Measurements from ENCODE around the gene SLC39A1. TPM values are rescaled to one million over a fixed set of nuclear protein-coding genes. Genes with fewer than 3 reads are reported as not detected.
A peak's percentile ranks its signal among the peaks of the same experiment; 100 is the strongest.
"Not testable (repeated sequence)": the region's sequence is repeated elsewhere in the genome, so short reads cannot be mapped to it uniquely, and the experiment has no call there.

The SLC39A1 gene, protein sequence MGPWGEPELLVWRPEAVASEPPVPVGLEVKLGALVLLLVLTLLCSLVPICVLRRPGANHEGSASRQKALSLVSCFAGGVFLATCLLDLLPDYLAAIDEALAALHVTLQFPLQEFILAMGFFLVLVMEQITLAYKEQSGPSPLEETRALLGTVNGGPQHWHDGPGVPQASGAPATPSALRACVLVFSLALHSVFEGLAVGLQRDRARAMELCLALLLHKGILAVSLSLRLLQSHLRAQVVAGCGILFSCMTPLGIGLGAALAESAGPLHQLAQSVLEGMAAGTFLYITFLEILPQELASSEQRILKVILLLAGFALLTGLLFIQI
- total RNA-seq (10 to 100 TPM; 14.1 to 16.4 TPM), total RNA-seq (0.70 to 2.3 reads per million in 2 donors)

DNA sequence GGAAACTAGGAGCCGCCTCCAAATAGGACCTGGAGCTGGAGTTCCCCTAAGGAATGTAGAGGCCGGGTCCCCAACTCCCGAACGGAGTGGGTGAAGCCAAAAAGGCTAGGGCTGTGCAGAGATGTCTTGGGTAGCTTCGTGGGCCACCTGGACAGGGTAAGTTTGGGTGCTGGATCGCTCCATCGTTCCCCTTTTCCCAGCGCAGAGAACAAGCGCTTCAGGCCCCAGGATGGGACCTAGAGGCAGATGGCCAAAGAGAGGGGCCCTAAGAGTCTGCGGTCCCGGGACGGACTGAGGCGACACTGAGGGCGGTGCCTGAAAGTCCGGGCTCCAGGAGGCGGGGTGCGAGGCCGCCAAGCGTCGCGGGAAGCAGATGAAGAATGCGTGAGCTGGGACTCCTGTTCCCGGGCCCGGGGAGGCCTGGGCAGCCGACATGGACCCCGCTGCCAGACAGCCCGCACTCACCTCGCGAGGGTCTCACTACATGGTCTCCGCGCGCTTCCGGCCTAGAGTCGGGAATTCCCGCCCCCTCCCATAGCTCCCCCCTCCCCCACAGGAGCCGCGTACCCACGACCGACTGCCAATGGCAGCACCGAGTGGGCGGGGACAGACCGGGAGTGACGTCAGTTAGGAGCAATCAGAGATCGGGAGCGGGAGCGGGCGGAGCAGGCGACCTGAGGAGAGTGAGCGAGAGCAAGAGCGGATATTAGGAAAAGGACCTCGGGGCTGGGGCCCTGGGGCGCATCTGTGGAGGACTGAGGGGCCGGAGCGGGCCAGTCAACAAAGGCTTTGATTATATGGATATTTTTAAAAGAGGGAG is at the start of gene SLC39A1:
Gene SLC39A1, minus strand, starts transcription at position 508 of the 820 bp plus-strand sequence. CDS start 822 bp downstream, outside the sequence.
- ATAC-seq (peak; percentile 59), DNase-seq (peak; percentile 90 to 93 (median 93))
- H3K27me3 Mint-ChIP-seq: no peaks in the 10 kb centered on the region
- H3K9me3 ChIP-seq (ENCODE audit: control insufficient read depth, low read length, poor library complexity, severe bottlenecking): no peaks in the 10 kb centered on the region
- H3K4me3 Mint-ChIP-seq: peak within 1 kb of the TSS; percentile 97
- H3K36me3 Mint-ChIP-seq (ENCODE audit: low read depth): peaks cover 5% of the 10 kb centered on the region
- peaks cover 47% of the 10 kb centered on the region for H3K4me1 Mint-ChIP-seq
- H3K27ac Mint-ChIP-seq: peak within 1 kb of the TSS; percentile 99

DNA sequence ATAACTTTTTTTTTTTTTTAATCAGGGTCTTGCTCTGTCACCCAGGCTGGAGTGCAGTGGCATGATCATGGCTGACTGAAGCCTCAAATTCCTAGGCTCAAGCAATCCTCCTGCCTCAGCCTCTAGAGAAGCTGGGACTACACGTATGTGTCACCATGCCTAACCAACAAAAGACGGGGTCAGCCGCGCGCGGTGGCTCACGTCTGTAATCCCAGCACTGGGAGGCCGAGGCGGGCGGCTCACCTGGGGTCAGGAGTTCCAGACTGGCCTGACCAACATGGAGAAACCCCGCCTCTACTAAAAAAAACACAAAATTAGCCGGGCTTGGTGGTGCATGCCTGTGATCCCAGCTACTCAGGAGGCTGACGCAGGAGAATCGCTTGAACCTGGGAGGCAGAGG is 49.2 kb upstream of the SLC39A1 start:
- not testable (repeated sequence) for H3K27me3 Mint-ChIP-seq; H3K4me3 Mint-ChIP-seq; ATAC-seq; H3K4me1 Mint-ChIP-seq; H3K27ac Mint-ChIP-seq; H3K36me3 Mint-ChIP-seq (ENCODE audit: low read depth); DNase-seq; H3K9me3 ChIP-seq (ENCODE audit: control insufficient read depth, low read length, poor library complexity, severe bottlenecking)

DNA sequence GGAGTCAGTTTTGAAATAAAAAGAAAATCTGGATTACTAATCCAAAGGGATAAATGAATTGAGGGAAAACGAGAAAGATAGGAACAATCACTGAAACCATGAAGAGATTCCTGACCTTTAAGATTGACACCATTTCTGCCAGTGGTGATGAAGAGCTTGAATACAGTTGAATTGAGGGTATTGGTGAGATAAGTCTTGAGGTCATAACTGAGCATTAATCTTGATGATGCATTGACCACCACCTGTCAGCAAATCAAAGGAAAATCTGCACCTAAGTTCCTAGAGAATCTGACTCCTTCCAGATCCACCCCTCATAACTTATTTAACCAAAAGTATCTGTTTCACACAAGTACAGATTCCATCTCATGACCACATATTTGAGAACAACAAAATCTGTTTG is 48.8 kb upstream of the SLC39A1 start:
- DNase-seq (no peak), ATAC-seq (no peak)
- H3K27ac Mint-ChIP-seq: no peak overlapping the region

DNA sequence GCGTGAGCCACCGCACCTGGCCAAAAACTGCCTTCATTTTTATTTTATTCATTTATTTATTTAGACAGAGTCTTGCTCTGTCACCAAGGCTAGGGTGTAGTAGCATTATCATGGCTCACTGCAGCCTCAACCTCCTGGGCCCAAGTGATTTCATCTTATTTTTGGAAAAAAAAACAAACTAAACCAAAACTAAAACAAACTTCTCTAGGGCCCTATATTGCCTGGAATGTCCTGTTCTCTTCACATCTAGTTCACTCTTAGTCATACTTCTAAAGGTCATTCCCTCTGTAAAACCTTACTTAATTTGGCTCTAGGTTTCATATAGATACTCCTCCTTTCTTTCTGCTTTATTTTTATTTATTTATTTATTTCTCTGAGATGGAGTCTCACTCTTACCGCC is 42.8 kb upstream of the SLC39A1 start:
- no peak for ATAC-seq
- Mint-ChIP-seq H3K27ac (no peak overlapping the region), H3K36me3 (ENCODE audit: low read depth) (peaks cover 3% of the 10 kb centered on the region), H3K27me3 (no peaks in the 10 kb centered on the region), H3K4me3 (no peak overlapping the region), H3K4me1 (no peaks in the 10 kb centered on the region)
- H3K9me3 ChIP-seq (ENCODE audit: control insufficient read depth, low read length, poor library complexity, severe bottlenecking): no peaks in the 10 kb centered on the region
- no peak for DNase-seq

More for the DNA sequence above, 48.8 kb upstream of the SLC39A1 start:
- no peaks in the 10 kb centered on the region for H3K27me3 Mint-ChIP-seq
- no peaks in the 10 kb centered on the region for H3K9me3 ChIP-seq (ENCODE audit: control insufficient read depth, low read length, poor library complexity, severe bottlenecking)
- H3K4me1 Mint-ChIP-seq: no peaks in the 10 kb centered on the region
- no peak overlapping the region for H3K4me3 Mint-ChIP-seq
- H3K36me3 Mint-ChIP-seq (ENCODE audit: low read depth): peaks cover 3% of the 10 kb centered on the region

DNA sequence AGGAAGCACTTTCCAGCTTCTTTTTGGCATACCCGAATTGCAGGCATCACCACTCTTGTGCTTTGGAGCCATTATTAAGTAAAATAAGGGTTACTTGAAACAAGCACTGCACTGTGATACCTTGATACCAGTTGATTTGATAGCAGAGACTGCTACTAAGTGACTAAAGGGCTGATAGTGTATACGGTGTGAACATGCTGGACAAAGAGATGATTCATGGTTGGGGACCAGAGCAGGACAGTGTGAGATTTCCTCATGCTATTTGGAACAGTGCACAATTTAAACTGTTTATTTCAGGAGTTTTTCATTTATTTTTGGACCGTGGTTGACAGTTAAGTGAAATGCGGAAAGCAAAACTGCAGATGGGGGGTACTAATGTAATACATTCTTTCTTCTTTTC is 37.1 kb upstream of the SLC39A1 start:
- no peak overlapping the region for H3K4me3 Mint-ChIP-seq
- DNase-seq: no peak
- no peaks in the 10 kb centered on the region for H3K9me3 ChIP-seq (ENCODE audit: control insufficient read depth, low read length, poor library complexity, severe bottlenecking)
- no peaks in the 10 kb centered on the region for H3K4me1 Mint-ChIP-seq
- no peak for ATAC-seq
- H3K36me3 Mint-ChIP-seq (ENCODE audit: low read depth): no peaks in the 10 kb centered on the region
- H3K27me3 Mint-ChIP-seq: no peaks in the 10 kb centered on the region
- no peak overlapping the region for H3K27ac Mint-ChIP-seq

DNA sequence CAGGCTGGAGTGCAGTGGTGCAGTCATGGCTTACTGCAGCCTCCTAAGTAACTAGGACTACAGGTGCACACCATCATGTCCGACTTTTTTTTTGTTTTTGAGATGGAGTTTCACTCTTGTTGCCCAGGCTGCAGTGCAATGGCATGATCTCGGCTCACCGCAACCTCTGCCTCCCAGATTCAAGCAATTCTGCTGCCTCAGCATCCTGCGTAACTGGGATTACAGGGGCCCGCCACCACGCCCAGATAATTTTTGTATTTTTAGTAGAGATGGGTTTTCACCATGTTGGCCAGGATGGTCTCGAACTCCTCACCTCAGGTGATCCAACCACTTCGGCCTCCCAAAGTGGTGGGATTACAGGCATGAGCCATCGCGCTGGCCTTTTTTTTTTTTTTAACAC is 33.5 kb upstream of the SLC39A1 start:
- H3K4me3 Mint-ChIP-seq; H3K27me3 Mint-ChIP-seq; H3K4me1 Mint-ChIP-seq; H3K9me3 ChIP-seq (ENCODE audit: control insufficient read depth, low read length, poor library complexity, severe bottlenecking); ATAC-seq; H3K36me3 Mint-ChIP-seq (ENCODE audit: low read depth); DNase-seq: not testable (repeated sequence)
- H3K27ac Mint-ChIP-seq: peak overlapping the region; percentile 68

DNA sequence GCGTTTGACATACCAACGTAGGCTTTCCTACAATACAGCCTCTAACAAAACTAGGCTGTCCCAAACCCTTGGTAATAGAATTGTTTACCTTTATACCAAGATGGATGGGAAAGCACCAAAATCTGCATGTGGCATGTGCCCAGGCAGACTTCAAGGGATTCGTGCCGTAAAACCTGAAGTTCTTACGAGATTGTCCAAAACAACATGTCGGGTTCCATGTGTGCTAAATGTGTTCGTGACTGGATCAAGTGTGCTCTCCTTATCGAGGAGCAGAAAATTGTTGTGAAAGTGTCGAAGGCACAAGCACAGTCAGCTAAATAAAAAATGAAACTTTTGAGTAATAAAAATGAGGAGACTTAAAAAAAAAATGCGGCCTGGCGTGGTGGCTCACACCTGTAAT is 32.3 kb upstream of the SLC39A1 start:
- no peak for DNase-seq
- Mint-ChIP-seq H3K27me3 (no peaks in the 10 kb centered on the region), H3K4me1 (peaks cover 19% of the 10 kb centered on the region), H3K36me3 (ENCODE audit: low read depth) (peaks cover 10% of the 10 kb centered on the region), H3K4me3 (no peak overlapping the region), H3K27ac (no peak overlapping the region)
- H3K9me3 ChIP-seq (ENCODE audit: control insufficient read depth, low read length, poor library complexity, severe bottlenecking): no peaks in the 10 kb centered on the region
- ATAC-seq: no peak

DNA sequence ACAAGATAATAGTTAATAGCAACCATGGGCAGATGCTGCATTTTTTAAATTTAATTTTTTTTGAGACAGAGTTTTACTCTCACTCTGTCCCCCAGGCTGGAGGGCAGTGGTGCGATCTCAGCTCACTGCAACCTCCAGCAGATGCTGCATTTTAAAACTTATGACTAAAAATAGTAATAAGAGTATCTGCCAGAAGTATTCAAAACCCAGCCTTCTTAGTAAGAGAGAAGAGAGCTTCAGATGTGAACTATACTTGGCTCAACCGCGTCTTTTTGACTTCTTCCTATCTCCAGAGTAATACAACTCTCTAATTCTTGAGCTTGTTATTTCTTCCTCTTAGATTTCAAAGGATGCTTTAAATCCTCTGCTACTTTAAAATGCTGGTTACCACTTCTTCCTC is 31.9 kb upstream of the SLC39A1 start:
- no peak overlapping the region for H3K4me3 Mint-ChIP-seq
- peaks cover 11% of the 10 kb centered on the region for H3K36me3 Mint-ChIP-seq (ENCODE audit: low read depth)
- no peak for DNase-seq
- no peak for ATAC-seq
- H3K27me3 Mint-ChIP-seq: no peaks in the 10 kb centered on the region
- no peaks in the 10 kb centered on the region for H3K9me3 ChIP-seq (ENCODE audit: control insufficient read depth, low read length, poor library complexity, severe bottlenecking)
- H3K27ac Mint-ChIP-seq: peak overlapping the region; percentile 77
- peaks cover 23% of the 10 kb centered on the region for H3K4me1 Mint-ChIP-seq

DNA sequence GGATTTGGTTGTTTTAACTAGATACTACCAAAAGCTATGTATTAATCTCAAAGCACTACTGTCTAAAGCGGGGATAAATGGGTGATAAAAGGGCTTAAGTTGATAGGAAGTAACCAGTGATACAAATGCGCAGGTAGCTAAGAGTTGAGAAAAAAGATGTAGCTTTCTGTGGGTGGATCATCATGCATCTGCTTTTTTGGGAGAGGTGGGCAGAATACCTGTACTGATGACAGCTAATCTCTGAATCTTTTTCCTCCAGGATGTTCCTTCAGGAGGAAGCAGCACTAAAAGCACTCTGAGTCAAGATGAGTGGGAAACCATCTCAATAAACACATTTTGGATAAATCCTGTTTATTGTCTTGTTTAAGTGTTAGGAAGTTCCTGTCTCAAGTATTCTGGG is 28.5 kb upstream of the SLC39A1 start:
- DNase-seq: no peak
- no peak for ATAC-seq
- peak overlapping the region; percentile 98 for H3K27ac Mint-ChIP-seq
- H3K27me3 Mint-ChIP-seq: no peaks in the 10 kb centered on the region
- H3K4me3 Mint-ChIP-seq: peak overlapping the region; percentile 97
- peaks cover 11% of the 10 kb centered on the region for H3K36me3 Mint-ChIP-seq (ENCODE audit: low read depth)
- H3K4me1 Mint-ChIP-seq: peaks cover 26% of the 10 kb centered on the region
- H3K9me3 ChIP-seq (ENCODE audit: control insufficient read depth, low read length, poor library complexity, severe bottlenecking): no peaks in the 10 kb centered on the region

DNA sequence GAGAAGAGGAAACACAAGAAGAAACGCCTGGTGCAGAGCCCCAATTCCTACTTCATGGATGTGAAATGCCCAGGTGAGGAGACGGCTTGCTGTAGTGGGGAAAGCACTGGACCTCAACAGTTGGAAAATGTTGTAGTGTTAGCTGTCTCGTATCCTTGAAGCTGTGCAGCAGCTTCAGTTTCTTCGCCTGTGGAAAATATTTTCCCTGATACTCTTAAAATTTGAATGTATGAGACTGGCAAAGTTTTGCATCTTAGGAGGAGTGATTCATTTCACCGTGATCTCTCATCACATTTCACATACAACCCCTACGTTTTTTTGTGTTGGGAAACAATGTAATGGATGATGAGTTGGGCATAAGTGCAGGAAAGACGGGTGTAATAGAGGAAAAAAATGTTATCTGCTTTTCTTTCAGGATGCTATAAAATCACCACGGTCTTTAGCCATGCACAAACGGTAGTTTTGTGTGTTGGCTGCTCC is 27.9 kb upstream of the SLC39A1 start:
- Mint-ChIP-seq H3K27ac (peak overlapping the region; percentile 98), H3K4me1 (peaks cover 29% of the 10 kb centered on the region), H3K36me3 (ENCODE audit: low read depth) (peaks cover 11% of the 10 kb centered on the region), H3K27me3 (no peaks in the 10 kb centered on the region), H3K4me3 (peak overlapping the region; percentile 97)
- no peak for DNase-seq
- no peaks in the 10 kb centered on the region for H3K9me3 ChIP-seq (ENCODE audit: control insufficient read depth, low read length, poor library complexity, severe bottlenecking)
- ATAC-seq: no peak

DNA sequence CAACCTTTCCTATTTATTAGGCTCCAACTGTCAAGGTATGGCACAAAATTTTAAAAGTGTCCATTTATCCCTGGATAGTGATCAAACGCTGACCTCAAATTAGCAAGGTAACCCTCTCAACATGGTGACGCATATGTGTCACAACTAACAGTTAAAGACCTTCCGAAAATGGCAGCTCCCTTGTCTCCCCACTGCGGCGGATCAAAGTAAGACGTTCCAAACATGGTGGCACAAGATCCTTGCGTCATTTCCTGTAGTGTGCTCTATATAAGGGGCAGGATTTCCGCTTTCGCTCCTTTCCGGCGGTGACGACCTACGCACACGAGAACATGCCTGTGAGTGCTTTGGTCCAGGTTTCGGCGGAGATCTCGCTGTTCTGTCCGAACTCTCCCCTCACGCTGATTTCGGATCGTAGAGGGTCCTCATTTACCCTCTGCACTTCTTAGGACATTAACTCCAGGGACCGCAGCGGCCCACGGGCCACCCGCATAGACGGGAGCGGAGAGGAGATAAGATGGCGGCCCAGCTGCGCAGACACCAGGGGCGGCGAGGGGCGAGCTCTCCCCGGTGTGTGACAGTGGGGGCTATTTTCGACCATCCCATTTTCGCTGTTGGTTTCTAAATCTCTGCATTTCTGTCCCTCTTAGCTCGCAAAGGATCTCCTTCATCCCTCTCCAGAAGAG is 27.3 kb upstream of the SLC39A1 start, which contains the start of gene RPS27:
Gene RPS27, plus strand, starts transcription at position 295 of the 683 bp plus-strand sequence. Its CDS starts 35 bp downstream, at position 330.
- Mint-ChIP-seq H3K27ac (peak within 1 kb of the TSS; percentile 98), H3K4me3 (peak within 1 kb of the TSS; percentile 97), H3K27me3 (peaks cover 4% of the 10 kb centered on the region), H3K4me1 (peaks cover 32% of the 10 kb centered on the region), H3K36me3 (ENCODE audit: low read depth) (peaks cover 11% of the 10 kb centered on the region)
- ATAC-seq (peak; percentile 88), DNase-seq (peak; percentile 68 to 80 (median 78))
- no peaks in the 10 kb centered on the region for H3K9me3 ChIP-seq (ENCODE audit: control insufficient read depth, low read length, poor library complexity, severe bottlenecking)

DNA sequence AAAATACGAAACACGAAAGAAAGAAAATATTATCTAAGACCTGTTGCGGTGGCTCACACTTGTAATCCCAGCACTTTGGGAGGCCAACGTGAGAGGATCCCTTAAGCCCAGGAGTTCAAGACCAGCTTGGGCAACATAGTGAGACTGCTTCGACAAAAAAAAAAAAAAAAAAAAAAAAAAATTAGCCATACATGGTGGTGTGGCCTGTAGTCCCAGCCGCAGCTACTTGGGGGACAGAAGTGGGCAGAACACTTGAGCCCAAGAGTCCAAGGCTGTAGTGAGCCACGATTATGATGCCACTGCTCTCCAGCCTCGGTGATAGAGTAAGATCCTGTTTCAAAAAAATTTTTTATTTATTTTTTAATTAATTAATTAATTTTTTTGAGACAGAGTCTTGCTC is 24.3 kb upstream of the SLC39A1 start:
- H3K27me3 Mint-ChIP-seq: peaks cover 16% of the 10 kb centered on the region
- no peaks in the 10 kb centered on the region for H3K9me3 ChIP-seq (ENCODE audit: control insufficient read depth, low read length, poor library complexity, severe bottlenecking)
- H3K4me3 Mint-ChIP-seq: no peak overlapping the region
- peaks cover 8% of the 10 kb centered on the region for H3K36me3 Mint-ChIP-seq (ENCODE audit: low read depth)
- ATAC-seq: no peak
- peak overlapping the region; percentile 89 for H3K27ac Mint-ChIP-seq
- DNase-seq: no peak
- H3K4me1 Mint-ChIP-seq: peaks cover 33% of the 10 kb centered on the region

Data from T-helper 17 cell (primary cell).